Lower leg skin (tissue), 3 donors: ENCODE results near the gene NCKAP5L.

Source experiments
- POLR2A ChIP-seq, 2 donors: fragments of 450-650 bp; IDR thresholded peaks; one replicate each; pipeline ENCODE4 v1.6.1; 2016 to 2017; ENCODE audit warnings: antibody characterized with exemption in 2 of 2, mild to moderate bottlenecking in 1 of 2, moderate library complexity in 1 of 2
- TF ChIP-seq, protein P1 (sequence below), 3 donors: fragments of 450-650 bp; IDR thresholded peaks; one replicate each; pipeline ENCODE4 v1.5.1; 2016; ENCODE audit warnings: antibody characterized with exemption in 3 of 3, mild to moderate bottlenecking in 3 of 3, moderate library complexity in 2 of 3

DNA sequence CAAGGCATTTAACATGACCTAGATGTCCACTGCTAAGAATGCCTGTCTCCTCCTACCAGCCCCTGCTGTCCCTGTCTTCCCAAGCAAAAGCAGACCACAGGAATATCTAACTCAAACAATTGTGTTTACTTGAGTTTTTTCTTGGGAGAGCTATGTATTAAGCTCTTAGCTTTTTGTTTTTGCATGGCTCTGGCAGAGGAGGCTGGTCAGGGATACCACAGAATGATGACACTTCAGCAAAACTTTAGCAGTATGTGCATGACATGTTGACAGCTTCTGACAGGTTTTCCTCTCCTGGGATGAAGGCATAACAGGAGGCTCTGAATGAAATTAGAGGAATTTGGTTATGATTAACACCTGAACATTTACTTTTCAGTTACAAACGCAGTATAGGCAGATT lies 79.9 kb downstream of the NCKAP5L start:
- TF ChIP-seq, protein P1, sequence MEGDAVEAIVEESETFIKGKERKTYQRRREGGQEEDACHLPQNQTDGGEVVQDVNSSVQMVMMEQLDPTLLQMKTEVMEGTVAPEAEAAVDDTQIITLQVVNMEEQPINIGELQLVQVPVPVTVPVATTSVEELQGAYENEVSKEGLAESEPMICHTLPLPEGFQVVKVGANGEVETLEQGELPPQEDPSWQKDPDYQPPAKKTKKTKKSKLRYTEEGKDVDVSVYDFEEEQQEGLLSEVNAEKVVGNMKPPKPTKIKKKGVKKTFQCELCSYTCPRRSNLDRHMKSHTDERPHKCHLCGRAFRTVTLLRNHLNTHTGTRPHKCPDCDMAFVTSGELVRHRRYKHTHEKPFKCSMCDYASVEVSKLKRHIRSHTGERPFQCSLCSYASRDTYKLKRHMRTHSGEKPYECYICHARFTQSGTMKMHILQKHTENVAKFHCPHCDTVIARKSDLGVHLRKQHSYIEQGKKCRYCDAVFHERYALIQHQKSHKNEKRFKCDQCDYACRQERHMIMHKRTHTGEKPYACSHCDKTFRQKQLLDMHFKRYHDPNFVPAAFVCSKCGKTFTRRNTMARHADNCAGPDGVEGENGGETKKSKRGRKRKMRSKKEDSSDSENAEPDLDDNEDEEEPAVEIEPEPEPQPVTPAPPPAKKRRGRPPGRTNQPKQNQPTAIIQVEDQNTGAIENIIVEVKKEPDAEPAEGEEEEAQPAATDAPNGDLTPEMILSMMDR (IDR thresholded peaks at IDR 0.05), result no peak
- TF ChIP-seq POLR2A (IDR thresholded peaks at IDR 0.05), result no peak
